ENCODE results near the gene MYLK4. TPM values are rescaled to one million over a fixed set of nuclear protein-coding genes. Genes with fewer than 3 reads are reported as not detected.

Gene MYLK4
- polyA plus RNA-seq, 3 donors, result 0.04 to 0.45 (median 0.08) TPM

DNA sequence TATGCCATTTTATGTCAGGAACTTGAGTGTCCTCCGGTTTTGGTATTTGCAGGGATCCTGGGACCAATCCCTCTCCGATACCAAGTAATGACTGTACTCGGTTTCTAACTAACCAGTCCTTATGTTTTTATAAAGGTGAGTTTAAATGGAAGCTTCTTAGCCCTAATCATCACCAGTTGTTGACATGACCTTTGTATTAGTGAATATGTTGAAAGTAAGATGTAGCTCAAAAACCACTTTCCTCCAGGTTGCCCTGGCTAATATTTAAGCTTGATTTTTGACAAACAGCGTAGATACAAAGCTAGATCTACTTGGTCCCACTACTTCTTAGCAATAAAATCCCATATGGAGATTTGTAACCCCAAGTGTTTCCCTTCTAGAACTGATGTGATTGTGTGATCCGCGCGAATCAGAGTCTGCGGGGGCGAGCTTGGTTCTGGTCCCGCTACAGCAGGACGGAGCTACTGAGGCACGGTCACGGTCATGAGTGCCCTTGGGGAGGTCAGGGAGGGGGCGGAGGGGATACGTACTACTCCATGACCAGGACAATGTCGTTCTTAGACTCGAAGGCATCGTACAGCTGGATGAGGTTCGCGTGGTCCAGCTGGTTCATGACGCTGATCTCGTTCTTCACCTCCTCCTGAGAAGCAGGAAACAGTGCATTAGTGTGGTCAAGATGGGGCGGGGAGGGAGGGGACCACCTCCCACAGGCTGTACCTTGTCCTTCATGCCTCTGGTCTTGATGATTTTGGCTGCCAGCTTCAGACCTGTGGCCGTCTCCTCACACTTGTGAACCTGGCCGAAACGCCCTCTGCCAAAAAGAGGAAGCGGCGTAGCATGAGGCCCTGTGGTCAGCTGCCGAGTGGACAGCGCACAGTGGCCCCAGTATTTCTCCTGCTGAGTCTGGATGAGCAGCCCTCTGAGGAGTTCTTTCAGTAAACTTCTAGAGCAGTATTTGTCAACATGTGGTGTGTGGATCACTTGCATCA is 65.7 kb downstream of the MYLK4 start:
- Mint-ChIP-seq H3K27me3 (ENCODE audit: low read depth in 3 of 3) (peaks cover 0 to 3% (median 1%) of the 10 kb centered on the region in 3 donors), H3K4me1 (peaks cover 6% of the 10 kb centered on the region), H3K4me3 (no peak overlapping the region), H3K27ac (no peak overlapping the region), H3K9me3 (peaks cover 0 to 5% (median 0%) of the 10 kb centered on the region in 7 donors), H3K36me3 (no peaks in the 10 kb centered on the region)
- 95% methylated on average over 22 of the region's 30 CpGs for WGBS (ENCODE audit: insufficient coverage)
- Histone ChIP-seq H3K9me3 (replicated peaks in 1 of 2; ENCODE audit: control insufficient read depth in 1 of 2, insufficient read depth in 1 of 2, low read length in 2 of 2) (no peaks in the 10 kb centered on the region), H3K27ac (ENCODE audit: low read depth in 1 of 2, low read length in 2 of 2) (no peak overlapping the region), H3K79me2 (ENCODE audit: insufficient read depth, low read length) (no peaks in the 10 kb centered on the region), H3K4me2 (replicated peaks; ENCODE audit: extremely low read depth, low read length, poor library complexity, severe bottlenecking) (no peak overlapping the region), H3K9ac (ENCODE audit: insufficient read depth, low read length, poor library complexity, severe bottlenecking) (no peak overlapping the region), H3K36me3 (replicated peaks in 1 of 2; ENCODE audit: control insufficient read depth in 1 of 2, insufficient read depth in 2 of 2, low read length in 2 of 2) (no peaks in the 10 kb centered on the region), H2AFZ (ENCODE audit: insufficient read depth, low read depth, low read length, poor library complexity, severe bottlenecking) (no peak overlapping the region), H3K4me3 (replicated peaks in 1 of 3; ENCODE audit: low read depth in 2 of 3, low read length in 3 of 3) (no peak overlapping the region), H3K27me3 (ENCODE audit: control insufficient read depth in 2 of 2, insufficient read depth in 2 of 2, low read length in 2 of 2) (no peaks in the 10 kb centered on the region), H3K4me1 (ENCODE audit: control insufficient read depth in 1 of 2, insufficient read depth in 2 of 2, low read length in 2 of 2) (no peaks in the 10 kb centered on the region), H4K20me1 (ENCODE audit: insufficient read depth, low read length) (no peaks in the 10 kb centered on the region)
- no peak for DNase-seq
- TF ChIP-seq, protein P1, sequence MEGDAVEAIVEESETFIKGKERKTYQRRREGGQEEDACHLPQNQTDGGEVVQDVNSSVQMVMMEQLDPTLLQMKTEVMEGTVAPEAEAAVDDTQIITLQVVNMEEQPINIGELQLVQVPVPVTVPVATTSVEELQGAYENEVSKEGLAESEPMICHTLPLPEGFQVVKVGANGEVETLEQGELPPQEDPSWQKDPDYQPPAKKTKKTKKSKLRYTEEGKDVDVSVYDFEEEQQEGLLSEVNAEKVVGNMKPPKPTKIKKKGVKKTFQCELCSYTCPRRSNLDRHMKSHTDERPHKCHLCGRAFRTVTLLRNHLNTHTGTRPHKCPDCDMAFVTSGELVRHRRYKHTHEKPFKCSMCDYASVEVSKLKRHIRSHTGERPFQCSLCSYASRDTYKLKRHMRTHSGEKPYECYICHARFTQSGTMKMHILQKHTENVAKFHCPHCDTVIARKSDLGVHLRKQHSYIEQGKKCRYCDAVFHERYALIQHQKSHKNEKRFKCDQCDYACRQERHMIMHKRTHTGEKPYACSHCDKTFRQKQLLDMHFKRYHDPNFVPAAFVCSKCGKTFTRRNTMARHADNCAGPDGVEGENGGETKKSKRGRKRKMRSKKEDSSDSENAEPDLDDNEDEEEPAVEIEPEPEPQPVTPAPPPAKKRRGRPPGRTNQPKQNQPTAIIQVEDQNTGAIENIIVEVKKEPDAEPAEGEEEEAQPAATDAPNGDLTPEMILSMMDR (IDR thresholded peaks at IDR 0.05), result no peak
- intact Hi-C loops (cut with micrococcal nuclease), result no loop called here

DNA sequence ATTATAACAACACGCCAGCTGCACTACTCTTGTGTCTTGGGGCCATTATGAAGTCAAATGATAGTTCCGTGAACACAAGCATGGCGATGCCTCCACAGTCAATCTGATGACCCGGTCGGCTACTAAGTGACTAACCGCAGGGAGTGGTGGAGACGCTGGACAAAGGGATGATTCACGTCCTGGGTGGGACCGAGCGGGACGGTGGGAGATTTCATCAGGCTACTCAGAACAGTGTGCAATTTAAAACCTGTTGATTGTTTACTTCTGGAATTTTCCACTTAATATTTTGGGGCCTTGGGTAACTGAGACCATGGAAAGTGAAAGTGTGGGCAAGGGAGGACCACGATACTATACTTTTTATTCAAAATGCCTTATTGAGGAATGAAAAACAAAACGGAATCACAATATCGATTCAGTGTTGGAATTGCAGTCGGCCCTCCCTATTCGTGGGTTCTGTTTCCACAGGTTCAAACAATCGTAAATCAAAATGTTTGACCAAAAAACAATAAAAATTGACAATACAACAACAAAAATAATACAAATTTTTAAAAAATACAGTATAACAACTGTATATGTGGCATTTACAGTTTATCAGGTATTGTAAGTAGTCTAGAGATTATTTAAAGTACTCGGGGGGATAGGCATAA is 66.5 kb downstream of the MYLK4 start:
- Mint-ChIP-seq H3K27me3 (ENCODE audit: low read depth in 3 of 3) (peaks cover 0 to 3% (median 1%) of the 10 kb centered on the region in 3 donors), H3K4me3 (no peak overlapping the region), H3K9me3 (peaks cover 0 to 5% (median 0%) of the 10 kb centered on the region in 7 donors), H3K36me3 (no peaks in the 10 kb centered on the region), H3K4me1 (peaks cover 6% of the 10 kb centered on the region), H3K27ac (peak overlapping the region in 1 of 7 donors; percentile 64)
- TF ChIP-seq, protein P1 (IDR thresholded peaks at IDR 0.05), result no peak
- 82% methylated on average over 12 of the region's 18 CpGs for WGBS (ENCODE audit: insufficient coverage)
- no peak overlapping the region for H3K27ac ChIP-seq (ENCODE audit: low read depth in 1 of 2, low read length in 2 of 2)
- intact Hi-C loops (cut with micrococcal nuclease), result no loop called here
- H3K4me2 ChIP-seq (replicated peaks; ENCODE audit: extremely low read depth, low read length, poor library complexity, severe bottlenecking), result no peak overlapping the region
- H3K27me3 ChIP-seq (ENCODE audit: control insufficient read depth in 2 of 2, insufficient read depth in 2 of 2, low read length in 2 of 2), result no peaks in the 10 kb centered on the region
- H3K4me3 ChIP-seq (replicated peaks in 1 of 3; ENCODE audit: low read depth in 2 of 3, low read length in 3 of 3), result no peak overlapping the region
- no peaks in the 10 kb centered on the region for H3K4me1 ChIP-seq (ENCODE audit: control insufficient read depth in 1 of 2, insufficient read depth in 2 of 2, low read length in 2 of 2)
- no peaks in the 10 kb centered on the region for H3K79me2 ChIP-seq (ENCODE audit: insufficient read depth, low read length)
- H3K9ac ChIP-seq (ENCODE audit: insufficient read depth, low read length, poor library complexity, severe bottlenecking), result no peak overlapping the region
- peak; percentile 9 to 39 (median 25) for DNase-seq
- H2AFZ ChIP-seq (ENCODE audit: insufficient read depth, low read depth, low read length, poor library complexity, severe bottlenecking), result no peak overlapping the region
- no peaks in the 10 kb centered on the region for H3K36me3 ChIP-seq (replicated peaks in 1 of 2; ENCODE audit: control insufficient read depth in 1 of 2, insufficient read depth in 2 of 2, low read length in 2 of 2)
- no peaks in the 10 kb centered on the region for H3K9me3 ChIP-seq (replicated peaks in 1 of 2; ENCODE audit: control insufficient read depth in 1 of 2, insufficient read depth in 1 of 2, low read length in 2 of 2)
- H4K20me1 ChIP-seq (ENCODE audit: insufficient read depth, low read length), result no peaks in the 10 kb centered on the region
